DOHH2 (cell line): Measurements from ENCODE around the gene RAB27B.

Experiments
- EZH2phosphoT487 ChIP-seq: fragments of 200-600 bp; sonication (generic); IDR thresholded peaks from 2 replicates; pipeline ENCODE4 v1.6.1; 2017; ENCODE audit warnings: borderline replicate concordance, mild to moderate bottlenecking, antibody characterized with exemption, low read length, moderate library complexity, mixed read lengths
- TF ChIP-seq, protein P1 (sequence below): fragments of 200-600 bp; sonication (generic); IDR thresholded peaks from one replicate; pipeline ENCODE4 v1.5.1; 2014; ENCODE audit warnings: antibody characterized with exemption, mild to moderate bottlenecking, low read depth, low read length; ENCODE audit not compliant: poor library complexity, severe bottlenecking

DNA sequence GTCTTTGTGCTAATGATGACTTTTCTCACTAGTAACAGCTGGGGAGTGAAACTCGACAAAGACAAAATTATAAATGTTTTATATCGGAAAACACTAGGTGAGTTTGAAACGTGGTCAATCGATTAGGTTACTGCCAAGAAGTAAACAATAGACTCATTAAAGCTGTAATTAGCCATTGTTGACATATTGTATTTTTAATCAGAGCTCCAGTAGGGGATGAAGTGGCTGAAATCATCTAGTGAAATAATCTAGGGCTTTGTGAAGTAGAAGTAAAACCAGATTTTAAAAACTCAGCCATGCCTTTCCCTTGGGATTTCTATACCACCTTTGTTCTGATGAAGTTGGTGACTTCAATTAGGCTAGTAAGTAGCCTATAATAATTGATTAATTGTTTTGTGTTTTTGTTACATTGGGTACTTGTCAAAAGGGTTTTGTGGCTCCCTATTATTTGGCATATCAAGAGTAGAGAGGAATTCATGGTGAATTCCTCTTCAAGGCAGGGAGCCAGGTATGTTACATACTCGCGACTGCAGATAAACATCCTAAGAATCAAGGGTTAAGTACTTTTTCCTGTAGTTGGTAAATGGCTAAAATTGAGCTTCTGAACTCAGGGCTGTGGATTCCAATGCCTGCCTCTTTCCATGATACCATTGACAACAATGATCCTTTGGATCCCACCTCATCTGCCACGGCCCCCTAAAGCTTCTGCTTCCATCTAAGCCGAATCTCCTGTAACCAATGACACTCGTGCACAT is 31.6 kb downstream of the RAB27B start:
- no peak for TF ChIP-seq EZH2phosphoT487
- TF ChIP-seq, protein P1, sequence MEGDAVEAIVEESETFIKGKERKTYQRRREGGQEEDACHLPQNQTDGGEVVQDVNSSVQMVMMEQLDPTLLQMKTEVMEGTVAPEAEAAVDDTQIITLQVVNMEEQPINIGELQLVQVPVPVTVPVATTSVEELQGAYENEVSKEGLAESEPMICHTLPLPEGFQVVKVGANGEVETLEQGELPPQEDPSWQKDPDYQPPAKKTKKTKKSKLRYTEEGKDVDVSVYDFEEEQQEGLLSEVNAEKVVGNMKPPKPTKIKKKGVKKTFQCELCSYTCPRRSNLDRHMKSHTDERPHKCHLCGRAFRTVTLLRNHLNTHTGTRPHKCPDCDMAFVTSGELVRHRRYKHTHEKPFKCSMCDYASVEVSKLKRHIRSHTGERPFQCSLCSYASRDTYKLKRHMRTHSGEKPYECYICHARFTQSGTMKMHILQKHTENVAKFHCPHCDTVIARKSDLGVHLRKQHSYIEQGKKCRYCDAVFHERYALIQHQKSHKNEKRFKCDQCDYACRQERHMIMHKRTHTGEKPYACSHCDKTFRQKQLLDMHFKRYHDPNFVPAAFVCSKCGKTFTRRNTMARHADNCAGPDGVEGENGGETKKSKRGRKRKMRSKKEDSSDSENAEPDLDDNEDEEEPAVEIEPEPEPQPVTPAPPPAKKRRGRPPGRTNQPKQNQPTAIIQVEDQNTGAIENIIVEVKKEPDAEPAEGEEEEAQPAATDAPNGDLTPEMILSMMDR = no peak
